ENCODE data around the gene BSND.

The BSND gene

DNA sequence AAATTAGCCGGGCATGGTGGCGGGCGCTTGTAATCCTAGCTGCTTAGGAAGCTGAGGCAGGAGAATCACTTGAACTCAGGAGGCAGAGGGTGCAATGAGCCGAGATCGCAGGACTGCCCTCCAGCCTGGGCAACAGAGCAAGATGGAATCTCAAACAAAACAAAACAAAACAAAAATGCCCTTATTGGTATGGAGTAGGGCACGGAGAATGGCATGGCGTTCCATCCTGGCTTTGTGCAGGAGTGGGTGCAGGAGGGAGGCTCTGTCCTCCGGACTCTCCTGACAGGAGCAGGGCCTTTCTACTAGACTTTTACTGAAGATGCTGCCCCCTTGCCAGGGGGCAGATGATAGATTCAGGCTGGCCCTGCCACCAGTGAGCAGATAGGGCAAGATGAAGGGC is 17.3 kb upstream of the BSND start:
- no peaks in the 10 kb centered on the region for H3K4me1 Mint-ChIP-seq (ENCODE audit: low read depth)
- H3K36me3 Mint-ChIP-seq (ENCODE audit: low read depth), result no peaks in the 10 kb centered on the region
- no peak overlapping the region for H3K4me3 Mint-ChIP-seq
- no peak overlapping the region for H3K27ac Mint-ChIP-seq
- peaks cover 36% of the 10 kb centered on the region for H3K27me3 Mint-ChIP-seq
- H3K9me3 Mint-ChIP-seq, result no peaks in the 10 kb centered on the region

GRCh38 chr1:54982739-54983138 is 16.0 kb upstream of the BSND start:
- no peaks in the 10 kb centered on the region for H3K36me3 Mint-ChIP-seq (ENCODE audit: low read depth)
- no peak overlapping the region for H3K27ac Mint-ChIP-seq
- H3K4me1 Mint-ChIP-seq (ENCODE audit: low read depth), result no peaks in the 10 kb centered on the region
- H3K27me3 Mint-ChIP-seq, result peaks cover 36% of the 10 kb centered on the region
- H3K4me3 Mint-ChIP-seq, result no peak overlapping the region
- H3K9me3 Mint-ChIP-seq, result no peaks in the 10 kb centered on the region

GRCh38 chr1:54984131-54984842 is 14.4 kb upstream of the BSND start:
- Mint-ChIP-seq H3K27ac (no peak overlapping the region), H3K27me3 (peaks cover 30% of the 10 kb centered on the region), H3K9me3 (no peaks in the 10 kb centered on the region), H3K36me3 (ENCODE audit: low read depth) (no peaks in the 10 kb centered on the region), H3K4me1 (ENCODE audit: low read depth) (no peaks in the 10 kb centered on the region), H3K4me3 (no peak overlapping the region)

- no peak overlapping the region for H3K4me3 Mint-ChIP-seq
- peaks cover 23% of the 10 kb centered on the region for H3K27me3 Mint-ChIP-seq
- no peaks in the 10 kb centered on the region for H3K4me1 Mint-ChIP-seq (ENCODE audit: low read depth)
- no peak overlapping the region for H3K27ac Mint-ChIP-seq
- no peaks in the 10 kb centered on the region for H3K36me3 Mint-ChIP-seq (ENCODE audit: low read depth)
- H3K9me3 Mint-ChIP-seq, result no peaks in the 10 kb centered on the region
Observed at GRCh38 chr1:54985556-54985955, 13.2 kb upstream of the BSND start.

DNA sequence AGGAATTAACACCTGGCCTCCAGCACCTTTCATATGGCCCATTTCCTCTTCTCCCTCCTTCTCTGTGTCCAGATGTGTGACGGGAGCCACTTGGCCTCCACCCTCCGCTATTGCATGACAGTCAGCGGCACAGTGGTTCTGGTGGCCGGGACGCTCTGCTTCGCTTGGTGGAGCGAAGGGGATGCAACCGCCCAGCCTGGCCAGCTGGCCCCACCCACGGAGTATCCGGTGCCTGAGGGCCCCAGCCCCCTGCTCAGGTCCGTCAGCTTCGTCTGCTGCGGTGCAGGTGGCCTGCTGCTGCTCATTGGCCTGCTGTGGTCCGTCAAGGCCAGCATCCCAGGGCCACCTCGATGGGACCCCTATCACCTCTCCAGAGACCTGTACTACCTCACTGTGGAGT is 12.7 kb upstream of the BSND start:
- H3K27ac Mint-ChIP-seq, result no peak overlapping the region
- H3K27me3 Mint-ChIP-seq, result peaks cover 21% of the 10 kb centered on the region

DNA sequence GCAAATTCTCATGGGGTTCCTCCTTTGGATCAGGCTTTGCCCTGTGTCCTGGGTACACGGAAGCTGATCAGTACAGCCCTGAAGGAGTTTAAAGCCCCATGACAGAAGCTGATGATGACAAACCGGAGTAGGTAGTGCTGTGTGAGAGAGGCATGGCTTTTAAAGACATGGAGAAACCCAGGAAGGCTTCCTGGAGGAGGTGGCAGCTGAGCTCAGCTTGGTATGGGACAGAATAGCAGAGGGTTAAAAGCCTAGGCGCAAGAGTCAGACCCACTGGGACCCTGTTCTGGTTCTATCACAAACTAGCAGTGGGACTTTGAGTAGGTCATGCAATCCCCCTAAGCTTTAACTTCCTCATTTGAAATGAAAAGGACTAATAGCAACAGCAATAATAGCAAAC is 12.2 kb upstream of the BSND start:
- no peaks in the 10 kb centered on the region for H3K36me3 Mint-ChIP-seq (ENCODE audit: low read depth)
- no peaks in the 10 kb centered on the region for H3K9me3 Mint-ChIP-seq
- H3K27ac Mint-ChIP-seq, result no peak overlapping the region
- H3K27me3 Mint-ChIP-seq, result peaks cover 16% of the 10 kb centered on the region
- no peaks in the 10 kb centered on the region for H3K4me1 Mint-ChIP-seq (ENCODE audit: low read depth)
- no peak overlapping the region for H3K4me3 Mint-ChIP-seq

More for the DNA sequence above, 12.7 kb upstream of the BSND start:
- Mint-ChIP-seq H3K36me3 (ENCODE audit: low read depth) (no peaks in the 10 kb centered on the region), H3K4me1 (ENCODE audit: low read depth) (no peaks in the 10 kb centered on the region), H3K9me3 (no peaks in the 10 kb centered on the region), H3K4me3 (no peak overlapping the region)

DNA sequence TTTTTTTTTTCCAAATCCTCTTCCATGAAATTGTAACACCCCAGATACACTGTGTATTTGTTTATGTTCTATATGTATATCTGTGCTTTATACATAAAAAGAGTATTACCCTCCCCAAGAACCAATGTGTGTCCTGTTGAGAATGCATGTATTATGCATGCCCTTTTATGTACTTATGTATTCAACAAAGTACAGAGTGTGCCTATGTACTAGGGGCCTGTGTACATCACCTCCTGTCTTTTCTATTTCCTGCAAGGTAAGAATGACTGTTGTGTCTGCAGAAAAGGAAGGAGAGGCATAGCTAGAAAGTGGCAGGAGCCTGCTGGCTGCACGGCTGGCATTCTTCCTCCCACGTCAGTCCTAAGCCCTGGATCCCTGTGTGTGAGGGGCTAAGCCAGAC is 11.3 kb upstream of the BSND start:
- no peak overlapping the region for H3K27ac Mint-ChIP-seq
- no peak overlapping the region for H3K4me3 Mint-ChIP-seq
- H3K4me1 Mint-ChIP-seq (ENCODE audit: low read depth), result no peaks in the 10 kb centered on the region
- no peaks in the 10 kb centered on the region for H3K9me3 Mint-ChIP-seq
- H3K36me3 Mint-ChIP-seq (ENCODE audit: low read depth), result no peaks in the 10 kb centered on the region
- H3K27me3 Mint-ChIP-seq, result peaks cover 9% of the 10 kb centered on the region

GRCh38 chr1:54987919-54988705 is 10.6 kb upstream of the BSND start:
- Mint-ChIP-seq H3K4me3 (no peak overlapping the region), H3K27ac (no peak overlapping the region), H3K4me1 (ENCODE audit: low read depth) (no peaks in the 10 kb centered on the region), H3K27me3 (peaks cover 9% of the 10 kb centered on the region), H3K36me3 (ENCODE audit: low read depth) (no peaks in the 10 kb centered on the region), H3K9me3 (no peaks in the 10 kb centered on the region)

DNA sequence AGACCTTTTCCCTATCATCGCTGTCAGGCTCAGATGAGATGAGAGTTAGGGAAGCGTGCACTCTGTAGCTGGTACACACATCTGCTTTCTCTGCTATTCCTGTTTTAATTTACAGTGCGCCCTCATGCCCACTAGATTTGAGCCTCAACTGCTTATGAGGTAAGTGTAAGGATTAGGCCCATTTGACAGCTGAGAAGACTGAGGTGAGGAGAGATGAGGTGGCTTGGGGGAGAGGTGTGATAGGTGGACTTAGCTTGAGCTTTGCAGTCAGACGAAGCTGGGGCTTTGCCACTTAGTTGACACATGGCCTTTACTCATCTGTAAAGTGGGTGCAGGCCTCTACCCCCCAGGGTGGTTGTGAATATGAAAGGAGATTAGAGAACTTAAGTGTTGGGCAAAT is 9.8 kb upstream of the BSND start:
- no peaks in the 10 kb centered on the region for H3K9me3 Mint-ChIP-seq
- no peak overlapping the region for H3K27ac Mint-ChIP-seq
- H3K4me1 Mint-ChIP-seq (ENCODE audit: low read depth), result no peaks in the 10 kb centered on the region

DNA sequence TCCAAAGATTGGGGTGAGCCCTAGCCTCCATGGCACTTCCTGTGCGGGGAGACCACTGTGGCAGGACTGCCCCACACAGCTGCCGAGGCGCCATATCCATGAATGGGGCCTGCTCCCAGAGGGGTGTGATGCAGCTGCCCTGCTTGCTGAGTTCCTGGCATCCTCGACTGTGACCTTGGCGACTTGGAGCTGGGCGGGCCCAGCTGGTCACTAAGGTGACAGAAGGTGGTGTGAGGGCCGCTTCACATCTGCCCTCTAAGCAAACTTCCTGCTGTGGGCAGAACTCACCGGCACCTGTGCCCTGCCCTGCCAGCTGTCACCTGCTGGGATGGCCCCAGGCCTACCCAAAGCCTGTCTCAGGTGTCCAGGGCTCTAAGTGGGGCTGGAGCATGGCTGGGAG is 9.3 kb upstream of the BSND start:
- H3K36me3 Mint-ChIP-seq (ENCODE audit: low read depth), result no peaks in the 10 kb centered on the region
- no peaks in the 10 kb centered on the region for H3K9me3 Mint-ChIP-seq
- H3K27ac Mint-ChIP-seq, result no peak overlapping the region
- no peak overlapping the region for H3K4me3 Mint-ChIP-seq
- no peaks in the 10 kb centered on the region for H3K4me1 Mint-ChIP-seq (ENCODE audit: low read depth)
- H3K27me3 Mint-ChIP-seq, result no peaks in the 10 kb centered on the region

More for the DNA sequence above, 9.8 kb upstream of the BSND start:
- Mint-ChIP-seq H3K4me3 (no peak overlapping the region), H3K36me3 (ENCODE audit: low read depth) (no peaks in the 10 kb centered on the region), H3K27me3 (peaks cover 2% of the 10 kb centered on the region)

DNA sequence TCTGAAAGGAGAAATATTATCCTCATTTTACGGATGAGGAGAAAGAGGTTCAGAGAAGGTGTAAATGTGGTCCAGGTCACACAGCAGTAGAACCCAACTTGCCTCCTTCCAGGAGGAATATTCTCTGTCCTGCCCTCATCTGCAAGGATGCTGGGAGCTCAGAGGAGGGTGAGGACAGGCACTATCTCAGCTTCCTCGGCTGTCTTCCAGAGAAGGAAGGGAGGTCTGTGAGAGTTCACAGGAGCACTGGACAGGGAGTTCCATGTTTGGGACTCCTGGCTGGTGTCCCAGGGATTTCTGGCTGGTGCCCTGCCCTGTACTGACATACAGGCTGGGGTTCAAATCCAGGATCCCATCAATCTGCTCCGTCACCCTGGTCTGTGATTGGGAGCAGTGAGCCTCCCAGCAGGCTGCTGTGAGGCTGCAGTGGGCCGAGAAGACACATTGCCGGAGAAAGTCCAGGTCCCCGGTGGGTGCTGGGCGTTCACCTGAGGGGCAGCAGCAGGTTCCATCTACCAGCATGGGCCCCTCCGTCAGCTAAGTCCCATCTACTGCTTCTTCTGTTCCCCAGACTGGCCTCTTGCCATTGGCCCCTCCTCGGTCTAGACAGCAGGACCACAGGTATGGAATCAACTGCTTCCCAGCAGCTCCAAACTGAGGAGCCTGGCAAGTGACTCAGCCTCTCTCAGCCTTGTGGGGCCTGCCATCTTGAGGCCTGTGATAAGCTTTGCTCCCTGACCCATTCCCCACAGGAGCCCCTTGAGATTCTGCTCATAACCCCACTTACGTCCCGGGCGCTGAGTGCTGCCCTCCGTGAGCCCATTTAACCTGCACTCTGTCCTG is 8.5 kb upstream of the BSND start:
- Mint-ChIP-seq H3K4me1 (ENCODE audit: low read depth) (peaks cover 1% of the 10 kb centered on the region), H3K36me3 (ENCODE audit: low read depth) (no peaks in the 10 kb centered on the region), H3K27me3 (peaks cover 4% of the 10 kb centered on the region), H3K4me3 (no peak overlapping the region), H3K27ac (no peak overlapping the region), H3K9me3 (no peaks in the 10 kb centered on the region)

GRCh38 chr1:54990916-54991315 is 7.8 kb upstream of the BSND start:
- peaks cover 9% of the 10 kb centered on the region for H3K4me1 Mint-ChIP-seq (ENCODE audit: low read depth)
- H3K36me3 Mint-ChIP-seq (ENCODE audit: low read depth), result no peaks in the 10 kb centered on the region
- no peak overlapping the region for H3K4me3 Mint-ChIP-seq
- H3K27me3 Mint-ChIP-seq, result peaks cover 12% of the 10 kb centered on the region
- H3K9me3 Mint-ChIP-seq, result no peaks in the 10 kb centered on the region
- no peak overlapping the region for H3K27ac Mint-ChIP-seq

DNA sequence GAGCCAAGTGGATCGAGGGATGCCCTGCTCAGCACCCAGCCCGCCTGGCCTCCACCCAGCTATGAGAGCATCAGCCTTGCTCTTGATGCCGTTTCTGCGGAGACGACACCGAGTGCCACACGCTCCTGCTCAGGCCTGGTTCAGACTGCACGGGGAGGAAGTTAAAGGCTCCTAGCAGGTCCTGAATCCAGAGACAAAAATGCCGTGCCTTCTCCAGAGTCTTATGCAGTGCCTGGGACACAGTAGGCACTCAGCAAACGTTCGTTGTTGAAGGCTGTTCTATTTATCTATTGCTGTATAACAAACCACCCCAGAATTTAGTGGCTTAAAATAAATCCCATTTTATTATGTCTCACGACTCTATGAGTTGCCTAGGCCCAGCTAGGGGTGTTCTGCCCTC is 6.8 kb upstream of the BSND start:
- Mint-ChIP-seq H3K36me3 (ENCODE audit: low read depth) (no peaks in the 10 kb centered on the region), H3K9me3 (no peaks in the 10 kb centered on the region), H3K4me1 (ENCODE audit: low read depth) (peaks cover 19% of the 10 kb centered on the region), H3K27me3 (peaks cover 20% of the 10 kb centered on the region), H3K4me3 (no peak overlapping the region), H3K27ac (no peak overlapping the region)

GRCh38 chr1:54993140-54993539 is 5.6 kb upstream of the BSND start:
- H3K36me3 Mint-ChIP-seq (ENCODE audit: low read depth), result no peaks in the 10 kb centered on the region
- peaks cover 22% of the 10 kb centered on the region for H3K4me1 Mint-ChIP-seq (ENCODE audit: low read depth)
- H3K9me3 Mint-ChIP-seq, result no peaks in the 10 kb centered on the region
- peaks cover 30% of the 10 kb centered on the region for H3K27me3 Mint-ChIP-seq
- no peak overlapping the region for H3K4me3 Mint-ChIP-seq
- H3K27ac Mint-ChIP-seq, result no peak overlapping the region

DNA sequence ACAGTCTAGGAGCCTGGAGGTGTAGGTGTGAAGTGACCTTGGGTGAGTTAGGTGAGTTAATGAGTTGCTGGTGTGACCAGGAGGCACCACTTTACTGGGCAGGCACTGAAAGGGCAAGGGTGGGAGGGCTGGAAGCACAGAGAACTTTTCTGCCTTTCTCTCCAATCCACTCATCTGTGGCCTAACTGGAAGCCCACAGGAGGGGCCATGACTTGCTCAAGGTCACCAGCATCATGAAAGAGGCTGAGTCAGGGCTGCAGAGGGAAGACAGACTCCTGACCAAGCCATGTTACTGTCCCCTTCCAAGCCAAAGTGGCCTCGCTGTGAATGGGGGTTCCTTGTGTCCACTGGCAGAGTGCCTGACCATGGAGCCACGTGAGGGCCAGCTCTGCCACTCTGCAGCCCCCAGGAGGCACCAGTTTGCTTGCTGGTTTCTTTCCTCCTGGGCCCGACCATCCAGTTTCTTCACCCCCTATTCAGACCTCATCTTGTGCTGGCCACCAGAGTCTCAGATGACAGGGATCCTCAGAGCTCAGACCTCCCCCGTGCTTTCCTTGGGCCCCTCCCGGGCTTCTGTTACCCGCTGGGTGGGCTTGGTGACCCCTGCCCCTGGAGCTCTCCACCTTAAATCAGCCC is 4.3 kb upstream of the BSND start:
- H3K4me3 Mint-ChIP-seq, result no peak overlapping the region
- H3K36me3 Mint-ChIP-seq (ENCODE audit: low read depth), result no peaks in the 10 kb centered on the region
- H3K27me3 Mint-ChIP-seq, result peaks cover 35% of the 10 kb centered on the region
- no peaks in the 10 kb centered on the region for H3K9me3 Mint-ChIP-seq
- H3K4me1 Mint-ChIP-seq (ENCODE audit: low read depth), result peaks cover 22% of the 10 kb centered on the region
- H3K27ac Mint-ChIP-seq, result no peak overlapping the region
